ENCODE data around the gene DCDC2C. TPM values are rescaled to one million over a fixed set of nuclear protein-coding genes. Genes with fewer than 3 reads are reported as not detected.

Gene DCDC2C
- total RNA-seq, 4 donors from 2014 or later, result 0.19 to 4.0 TPM; not detected in 2

DNA sequence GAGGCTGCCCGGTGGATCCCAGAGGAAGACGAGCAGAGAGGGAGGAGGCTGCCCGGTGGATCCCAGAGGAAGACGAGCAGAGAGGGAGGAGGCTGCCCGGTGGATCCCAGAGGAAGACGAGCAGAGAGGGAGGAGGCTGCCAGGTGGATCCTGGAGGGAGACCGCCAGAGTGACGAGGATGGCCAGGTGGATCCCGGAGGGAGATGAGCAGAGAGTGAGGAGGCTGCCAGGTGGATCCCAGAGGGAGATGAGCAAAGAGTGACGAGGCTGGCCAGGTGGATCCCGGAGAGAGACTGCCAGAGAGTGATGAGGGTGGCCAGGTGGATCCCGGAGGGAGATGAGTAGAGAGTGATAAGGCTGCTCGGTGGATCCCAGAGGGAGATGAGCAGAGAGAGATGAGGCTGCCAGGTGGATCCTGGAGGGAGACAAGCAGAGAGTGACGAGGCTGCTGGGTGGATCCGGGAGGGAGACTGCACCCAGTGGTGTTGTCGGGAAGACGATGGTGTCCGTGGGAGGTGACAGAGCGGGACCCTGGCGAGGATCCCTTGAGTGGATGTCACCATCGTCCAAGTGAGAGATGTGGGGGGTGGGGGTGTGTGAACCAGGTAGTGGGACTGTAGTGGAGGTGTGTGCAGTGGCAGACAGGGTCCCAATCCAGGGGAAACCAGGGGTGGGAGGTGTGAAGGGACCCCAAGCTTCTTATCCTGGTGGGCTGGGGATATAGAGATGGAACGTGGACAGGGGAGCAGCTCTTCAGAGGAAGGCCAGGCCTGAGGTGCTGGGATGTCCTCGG, 22.3 kb downstream of the DCDC2C start:
- no peak for ATAC-seq
- WGBS, 2 donors (ENCODE audit: low coverage in 1 of 2), result 78 to 79% methylated on average over 12 to 20 of the region's 23 CpGs
- H3K4me1 ChIP-seq, result peaks cover 0 to 10% (median 0%) of the 10 kb centered on the region in 3 donors
- no peak overlapping the region for H3K4me3 ChIP-seq
- no peaks in the 10 kb centered on the region for H3K9me3 ChIP-seq
- H3K36me3 ChIP-seq, result no peaks in the 10 kb centered on the region
- H3K27ac ChIP-seq, result no peak overlapping the region
- peaks cover 17% of the 10 kb centered on the region for H3K27me3 ChIP-seq
- TF ChIP-seq POLR2A (IDR thresholded peaks at IDR 0.05) (no peak), POLR2AphosphoS5 (IDR thresholded peaks at IDR 0.05) (no peak), EP300 (IDR thresholded peaks at IDR 0.05) (no peak), CTCF (IDR thresholded peaks at IDR 0.05) (no peak)

- ATAC-seq, result no peak
- no peaks in the 10 kb centered on the region for H3K9me3 ChIP-seq
- H3K4me3 ChIP-seq, result no peak overlapping the region
- no peak for TF ChIP-seq POLR2AphosphoS5 (IDR thresholded peaks at IDR 0.05)
- TF ChIP-seq POLR2A (IDR thresholded peaks at IDR 0.05), result no peak
- TF ChIP-seq EP300 (IDR thresholded peaks at IDR 0.05), result no peak
- no peak for TF ChIP-seq CTCF (IDR thresholded peaks at IDR 0.05)
- no peaks in the 10 kb centered on the region for H3K36me3 ChIP-seq
- peaks cover 17% of the 10 kb centered on the region for H3K27me3 ChIP-seq
- no peak overlapping the region for H3K27ac ChIP-seq
- no CpG with 5 or more reads among the region's 10 CpGs for whole genome bisulfite sequencing, 2 donors (ENCODE audit: low coverage in 1 of 2)
- H3K4me1 ChIP-seq, result peaks cover 0 to 10% (median 0%) of the 10 kb centered on the region in 3 donors
Observed at GRCh38 chr2:3726511-3726910, 23.1 kb downstream of the DCDC2C start.

DNA sequence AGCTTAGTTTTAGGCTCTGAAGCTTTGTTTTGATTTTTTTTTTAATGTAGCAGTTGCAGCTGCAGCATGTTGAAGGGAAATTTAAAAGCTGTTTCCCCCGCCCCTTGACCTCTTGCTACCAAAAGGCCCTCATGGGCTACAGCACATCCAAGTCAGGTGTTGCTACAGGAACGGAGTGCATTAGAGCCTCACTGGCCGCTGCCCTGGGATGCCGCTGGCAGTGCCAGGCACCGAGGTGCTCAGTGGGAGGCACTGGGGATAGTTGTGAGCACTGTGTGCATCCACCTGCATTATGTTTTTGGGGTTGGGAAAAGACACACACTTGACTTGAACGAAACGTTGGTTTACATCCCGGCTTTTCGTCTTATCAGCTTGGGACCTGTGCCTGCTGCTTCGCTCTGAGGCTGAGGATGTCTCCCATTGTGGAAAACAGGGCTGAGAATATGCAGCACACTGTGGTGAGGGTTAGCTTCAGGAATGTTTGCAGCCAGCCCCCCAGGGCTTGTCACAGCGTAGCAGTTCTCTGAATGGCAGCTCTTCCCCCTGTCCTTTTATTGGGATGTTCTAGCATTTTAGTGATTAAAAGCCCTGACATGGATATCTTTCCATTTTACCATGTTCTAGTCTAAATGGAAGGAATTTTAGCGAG, 24.1 kb downstream of the DCDC2C start:
- H3K4me1 ChIP-seq, result peaks cover 0 to 10% (median 0%) of the 10 kb centered on the region in 3 donors
- no peak for ATAC-seq
- no peaks in the 10 kb centered on the region for H3K36me3 ChIP-seq
- peaks cover 17% of the 10 kb centered on the region for H3K27me3 ChIP-seq
- 27 to 48% methylated on average over 3 to 7 of the region's 12 CpGs for WGBS, 2 donors (ENCODE audit: low coverage in 1 of 2)
- H3K4me3 ChIP-seq, result no peak overlapping the region
- no peaks in the 10 kb centered on the region for H3K9me3 ChIP-seq
- no peak overlapping the region for H3K27ac ChIP-seq
- no peak for TF ChIP-seq CTCF (IDR thresholded peaks at IDR 0.05)
- no peak for TF ChIP-seq POLR2AphosphoS5 (IDR thresholded peaks at IDR 0.05)
- no peak for TF ChIP-seq EP300 (IDR thresholded peaks at IDR 0.05)

DNA sequence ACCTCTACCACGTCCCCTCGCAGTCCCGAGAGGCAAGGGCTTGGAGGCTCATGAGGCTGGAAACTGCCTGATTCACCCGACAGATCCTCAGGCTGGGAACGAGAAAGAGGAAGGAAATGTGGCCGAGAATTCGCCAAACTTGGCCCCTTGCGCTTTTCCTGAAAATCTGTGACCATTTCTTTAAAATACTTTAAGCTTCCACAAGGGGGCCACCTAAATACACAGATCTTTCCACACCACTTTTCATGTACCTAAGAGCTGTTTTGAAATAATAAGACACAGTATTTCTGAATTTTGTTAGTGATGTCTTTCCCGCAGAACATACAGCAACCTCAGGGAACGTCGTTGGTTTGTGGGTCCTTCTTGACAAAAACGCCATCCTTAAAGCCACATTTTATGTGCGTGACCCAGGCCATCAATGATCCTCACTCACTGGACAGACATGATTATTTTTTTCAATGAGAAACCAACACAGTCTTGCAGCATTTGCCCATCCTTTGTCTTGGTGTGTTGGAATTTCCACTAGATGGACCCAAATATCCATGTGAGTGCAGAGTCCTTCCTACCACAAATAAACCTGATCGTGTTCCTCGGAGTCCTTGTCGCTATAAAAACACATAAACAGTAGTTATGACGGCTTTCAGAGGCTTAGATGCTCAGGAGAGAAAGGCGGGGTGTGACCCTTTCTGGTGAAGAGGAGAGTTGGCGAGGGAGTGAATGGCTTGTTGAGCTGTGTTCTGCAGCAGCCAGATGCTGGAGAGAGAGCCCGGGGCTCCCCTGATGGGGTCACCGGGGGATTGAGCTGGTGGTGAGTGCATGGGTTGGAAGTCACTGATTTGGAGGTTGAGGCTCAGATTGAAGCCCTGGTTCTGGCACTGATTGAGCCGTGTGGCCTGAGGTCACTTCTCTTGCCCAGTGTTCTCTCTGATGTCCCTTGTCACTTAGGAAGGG, 25.0 kb downstream of the DCDC2C start:
- peak; percentile 53 for ATAC-seq
- Histone ChIP-seq H3K36me3 (no peaks in the 10 kb centered on the region), H3K4me3 (no peak overlapping the region), H3K9me3 (no peaks in the 10 kb centered on the region), H3K4me1 (peaks cover 0 to 10% (median 0%) of the 10 kb centered on the region in 3 donors), H3K27ac (no peak overlapping the region), H3K27me3 (peaks cover 17% of the 10 kb centered on the region)
- 4 to 36% methylated on average over 9 to 16 of the region's 22 CpGs for WGBS, 2 donors (ENCODE audit: low coverage in 1 of 2)
- TF ChIP-seq CTCF (IDR thresholded peaks at IDR 0.05) (peak in 3 of 4 experiments; percentile 55 to 61 (median 56)), POLR2AphosphoS5 (IDR thresholded peaks at IDR 0.05) (no peak)
